PC-9 (cell line): ENCODE measurements around the gene DSCAML1. TPM values are rescaled to one million over a fixed set of nuclear protein-coding genes. Genes with fewer than 3 reads are reported as not detected.

Experiments used
- BruUV-seq: library from RNA; stranded (reverse); fragments of 400-500 nt; replicated peaks from 2 replicates; lab custom pipeline; 2021; lab: Mats Ljungman, UMichigan
- CTCF ChIA-PET: fragments of 300-600 bp; sonication (Branson Sonifier 250); formaldehyde crosslinking; loops from one replicate; lab custom pipeline; 2022; ENCODE audit warnings: antibody characterized with exemption; lab: Charles Lee
- POLR2A ChIA-PET: fragments of 300-600 bp; sonication (Branson Sonifier 250); formaldehyde crosslinking; loops from one replicate; lab custom pipeline; 2022; ENCODE audit warnings: antibody characterized with exemption; ENCODE audit not compliant: unreplicated experiment; lab: Charles Lee
- DNase-seq, 2 experiments: peaks; one replicate each; pipeline versions ENCODE4 v3.0.0 to v3.0.0-alpha.2; 2015 to 2022; ENCODE audit warnings: mixed read lengths in 1 of 2
- H2AFZ ChIP-seq: fragments of 200-600 bp; sonication (generic); 2 replicates; pipeline ENCODE4 v1.8.1; 2017; ENCODE audit warnings: antibody characterized with exemption
- H3F3A ChIP-seq: fragments of 200-600 bp; sonication (generic); 2 replicates; pipeline ENCODE4 v1.8.1; 2017; ENCODE audit warnings: antibody characterized with exemption, mild to moderate bottlenecking, low read depth; ENCODE audit not compliant: insufficient read depth
- H3K27ac ChIP-seq: fragments of 200-600 bp; sonication (generic); 2 replicates; pipeline ENCODE4 v1.6.1; 2016; ENCODE audit warnings: mixed run types
- H3K27me3 ChIP-seq: fragments of 200-600 bp; sonication (generic); 2 replicates; pipeline ENCODE4 v1.6.1; 2016; ENCODE audit warnings: low read depth, mixed run types; ENCODE audit not compliant: insufficient read depth
- H3K36me3 ChIP-seq: fragments of 200-600 bp; sonication (generic); 2 replicates; pipeline ENCODE4 v1.6.1; 2016; ENCODE audit warnings: low read depth, mixed run types
- H3K4me1 ChIP-seq: fragments of 200-600 bp; sonication (generic); replicated peaks from 2 replicates; pipeline ENCODE4 v1.6.1; 2016; ENCODE audit warnings: mixed run types; ENCODE audit not compliant: insufficient read depth
- H3K4me2 ChIP-seq: fragments of 200-600 bp; sonication (generic); 2 replicates; pipeline ENCODE4 v1.6.1; 2017; ENCODE audit warnings: mixed run types
- H3K4me3 ChIP-seq: fragments of 200-600 bp; sonication (generic); 2 replicates; pipeline ENCODE4 v1.6.1; 2016; ENCODE audit warnings: mixed run types
- H3K79me2 ChIP-seq: fragments of 200-600 bp; sonication (generic); 2 replicates; pipeline ENCODE4 v1.6.1; 2017; ENCODE audit warnings: low read depth, mixed run types
- H3K9me2 ChIP-seq: fragments of 200-600 bp; sonication (generic); 2 replicates; pipeline ENCODE4 v1.8.1; 2017; ENCODE audit warnings: mild to moderate bottlenecking; ENCODE audit not compliant: insufficient read depth
- H3K9me3 ChIP-seq: fragments of 200-600 bp; sonication (generic); 2 replicates; pipeline ENCODE4 v1.8.1; 2016; ENCODE audit warnings: low read depth; ENCODE audit not compliant: insufficient read depth
- H4K20me1 ChIP-seq: fragments of 200-600 bp; sonication (generic); 2 replicates; pipeline ENCODE4 v1.8.1; 2017; ENCODE audit not compliant: insufficient read depth
- EZH2 ChIP-seq: fragments of 200-600 bp; sonication (generic); IDR thresholded peaks from 2 replicates; pipeline ENCODE4 v1.8.0; 2017; ENCODE audit warnings: antibody characterized with exemption, low read depth
- intact Hi-C: fragments of 100-400 bp; cut with micrococcal nuclease; formaldehyde crosslinking; loops from one replicate; pipeline ENCODE4 v1.10.0; 2022; ENCODE audit not compliant: unreplicated experiment
- total RNA-seq: library from RNA; stranded (reverse); gene quantifications from 2 replicates; pipeline ENCODE4 v1.2.3, GENCODE V29; 2021
- TF ChIP-seq, protein P1 (sequence below): fragments of 200-600 bp; sonication (generic); conservative IDR thresholded peaks from 2 replicates; pipeline ENCODE4 v1.6.1; 2017; ENCODE audit warnings: mixed run types, antibody characterized with exemption, mild to moderate bottlenecking, moderate library complexity

The DSCAML1 gene
- total RNA-seq, 1 experiment from 2014 or later = not detected

DNA sequence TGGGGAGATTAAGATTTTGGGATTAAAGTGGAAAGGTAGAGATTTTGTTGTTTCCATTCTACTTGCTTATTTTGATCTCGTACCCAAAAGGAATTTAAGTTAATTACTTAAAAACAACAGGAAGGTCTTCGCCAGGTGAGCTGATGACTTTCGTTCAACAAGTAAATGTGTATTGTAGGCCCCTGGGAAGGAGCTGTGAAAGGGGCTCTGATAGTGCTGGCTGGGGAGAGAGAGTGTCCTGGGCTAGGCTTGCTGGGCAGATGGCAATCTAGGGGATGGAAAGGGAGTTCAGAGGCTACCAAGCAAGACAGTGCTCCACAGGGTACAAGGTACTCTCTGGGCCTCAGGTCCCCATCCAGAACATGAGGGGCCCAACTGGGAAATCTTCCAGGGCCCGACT lies 279.9 kb downstream of the DSCAML1 start:
- no peak for DNase-seq
- no peaks in the 10 kb centered on the region for H3K79me2 ChIP-seq
- no peaks in the 10 kb centered on the region for H3K36me3 ChIP-seq
- no peaks in the 10 kb centered on the region for H3K9me2 ChIP-seq
- no peak overlapping the region for H3K4me2 ChIP-seq
- intact Hi-C loops = no loop called here
- no peaks in the 10 kb centered on the region for H3K4me1 ChIP-seq
- no peak overlapping the region for H2AFZ ChIP-seq
- CTCF ChIA-PET = no interaction called here
- no TSS peak for BruUV-seq
- H4K20me1 ChIP-seq = peaks cover 3% of the 10 kb centered on the region; the same call in 1 of the 2 replicates
- POLR2A ChIA-PET = no interaction called here
- no peak overlapping the region for H3K27ac ChIP-seq
- TF ChIP-seq, protein P1, sequence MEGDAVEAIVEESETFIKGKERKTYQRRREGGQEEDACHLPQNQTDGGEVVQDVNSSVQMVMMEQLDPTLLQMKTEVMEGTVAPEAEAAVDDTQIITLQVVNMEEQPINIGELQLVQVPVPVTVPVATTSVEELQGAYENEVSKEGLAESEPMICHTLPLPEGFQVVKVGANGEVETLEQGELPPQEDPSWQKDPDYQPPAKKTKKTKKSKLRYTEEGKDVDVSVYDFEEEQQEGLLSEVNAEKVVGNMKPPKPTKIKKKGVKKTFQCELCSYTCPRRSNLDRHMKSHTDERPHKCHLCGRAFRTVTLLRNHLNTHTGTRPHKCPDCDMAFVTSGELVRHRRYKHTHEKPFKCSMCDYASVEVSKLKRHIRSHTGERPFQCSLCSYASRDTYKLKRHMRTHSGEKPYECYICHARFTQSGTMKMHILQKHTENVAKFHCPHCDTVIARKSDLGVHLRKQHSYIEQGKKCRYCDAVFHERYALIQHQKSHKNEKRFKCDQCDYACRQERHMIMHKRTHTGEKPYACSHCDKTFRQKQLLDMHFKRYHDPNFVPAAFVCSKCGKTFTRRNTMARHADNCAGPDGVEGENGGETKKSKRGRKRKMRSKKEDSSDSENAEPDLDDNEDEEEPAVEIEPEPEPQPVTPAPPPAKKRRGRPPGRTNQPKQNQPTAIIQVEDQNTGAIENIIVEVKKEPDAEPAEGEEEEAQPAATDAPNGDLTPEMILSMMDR = no peak
- TF ChIP-seq EZH2 = no peak
- no peaks in the 10 kb centered on the region for H3K9me3 ChIP-seq
- no peak overlapping the region for H3K4me3 ChIP-seq
- H3F3A ChIP-seq = no peaks in the 10 kb centered on the region
- H3K27me3 ChIP-seq = peaks cover 98% of the 10 kb centered on the region

- no peak overlapping the region for H2AFZ ChIP-seq
- intact Hi-C loops = no loop called here
- no peak overlapping the region for H3K4me2 ChIP-seq
- H3K4me3 ChIP-seq = no peak overlapping the region
- no peaks in the 10 kb centered on the region for H3K79me2 ChIP-seq
- H3F3A ChIP-seq = no peaks in the 10 kb centered on the region
- no peaks in the 10 kb centered on the region for H3K9me3 ChIP-seq
- no peak for DNase-seq
- BruUV-seq = no TSS peak
- no peak overlapping the region for H3K27ac ChIP-seq
- CTCF ChIA-PET = no interaction called here
- H3K36me3 ChIP-seq = no peaks in the 10 kb centered on the region
- H3K27me3 ChIP-seq = peaks cover 98% of the 10 kb centered on the region
- H3K9me2 ChIP-seq = no peaks in the 10 kb centered on the region
- POLR2A ChIA-PET = no interaction called here
- peaks cover 3% of the 10 kb centered on the region; the same call in 1 of the 2 replicates for H4K20me1 ChIP-seq
- no peaks in the 10 kb centered on the region for H3K4me1 ChIP-seq
- TF ChIP-seq, protein P1 = no peak; the same call in 1 of the 2 replicates
- no peak for TF ChIP-seq EZH2
Observed at GRCh38 chr11:117515892-117516787, 280.9 kb downstream of the DSCAML1 start.

DNA sequence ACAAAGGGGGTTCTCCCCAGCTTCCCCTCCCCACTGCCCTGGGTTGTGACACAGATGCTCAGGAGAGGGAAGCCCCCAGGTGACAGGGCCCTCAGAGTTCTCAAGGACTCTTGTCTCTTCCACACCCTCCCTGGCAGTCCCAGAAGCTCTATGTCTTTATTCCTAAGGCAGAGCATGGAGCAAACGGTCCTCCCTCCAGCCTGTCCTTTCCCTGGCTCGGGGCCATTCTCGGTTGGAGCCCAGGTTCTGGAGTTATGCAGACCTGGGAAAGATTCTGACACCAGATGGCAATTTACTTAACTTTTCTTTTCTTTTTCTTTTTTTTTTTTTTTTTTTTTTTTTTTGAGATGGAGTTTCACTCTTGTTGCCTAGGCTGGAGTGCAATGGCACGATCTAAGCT lies 282.8 kb downstream of the DSCAML1 start:
- H3K36me3 ChIP-seq = no peaks in the 10 kb centered on the region
- H4K20me1 ChIP-seq = no peaks in the 10 kb centered on the region; the same call in 1 of the 2 replicates
- no peaks in the 10 kb centered on the region for H3F3A ChIP-seq
- H3K4me3 ChIP-seq = no peak overlapping the region
- H3K9me2 ChIP-seq = no peaks in the 10 kb centered on the region
- H2AFZ ChIP-seq = no peak overlapping the region
- H3K79me2 ChIP-seq = no peaks in the 10 kb centered on the region
- H3K27me3 ChIP-seq = peaks cover 98% of the 10 kb centered on the region
- no TSS peak for BruUV-seq
- POLR2A ChIA-PET = no interaction called here
- intact Hi-C loops = no loop called here
- H3K27ac ChIP-seq = no peak overlapping the region
- H3K9me3 ChIP-seq = no peaks in the 10 kb centered on the region
- TF ChIP-seq, protein P1 = no peak
- no peak for TF ChIP-seq EZH2
- DNase-seq = no peak
- H3K4me1 ChIP-seq = no peaks in the 10 kb centered on the region
- CTCF ChIA-PET = no interaction called here
- no peak overlapping the region for H3K4me2 ChIP-seq
